GM12878 (cell line): ENCODE data around the gene CEBPE. TPM values are rescaled to one million over a fixed set of nuclear protein-coding genes. Genes with fewer than 3 reads are reported as not detected.

Experiments used
- ATAC-seq: fragments of 200-7000 bp; cut with Tn5 transposase; 3 replicates; pipeline ENCODE4 v1.9.1; 2020; ENCODE audit warnings: mild to moderate bottlenecking, moderate library complexity
- BruUV-seq: library from RNA; stranded (reverse); fragments of 400-500 nt; replicated peaks from 2 replicates; lab custom pipeline; 2021; lab: Mats Ljungman, UMichigan
- CTCF ChIA-PET: fragments of 300-600 bp; sonication (Branson Sonifier 250); formaldehyde crosslinking; extraction: SDS; loops from one replicate; lab custom pipeline; 2021; ENCODE audit warnings: inconsistent platforms; lab: Yijun Ruan, JAX
- POLR2A ChIA-PET: fragments of 350-600 bp; formaldehyde crosslinking; extraction: SDS; loops from one replicate; lab custom pipeline; 2021; ENCODE audit warnings: inconsistent platforms; lab: Charles Lee
- RAD21 ChIA-PET: fragments of 300-600 bp; sonication (Branson Sonifier 250); formaldehyde crosslinking; loops from one replicate; lab custom pipeline; 2023; ENCODE audit warnings: antibody characterized with exemption; ENCODE audit not compliant: unreplicated experiment; lab: Charles Lee
- SMC1A ChIA-PET: fragments of 300-600 bp; sonication (Branson Sonifier 250); formaldehyde crosslinking; loops from one replicate; lab custom pipeline; 2023; ENCODE audit not compliant: unreplicated experiment, uncharacterized antibody; lab: Charles Lee
- DNase-seq: peaks from one replicate; pipeline ENCODE4 v3.0.0-alpha.2; 2011; ENCODE audit warnings: low read depth, low spot score
- FAIRE-seq: peaks from 3 replicates; lab custom pipeline; 2011; peaks lifted over from hg19 to GRCh38; lab: Jason Lieb, UNC
- H2AFZ ChIP-seq: 2 replicates; pipeline ENCODE4 v1.6.0; 2011; ENCODE audit warnings: low read depth, low read length, control low read depth; ENCODE audit not compliant: control insufficient read depth
- H3K27ac ChIP-seq: 2 replicates; pipeline ENCODE4 v1.5.1; 2011; ENCODE audit warnings: control low read depth; ENCODE audit not compliant: control insufficient read depth, insufficient read depth
- H3K27me3 ChIP-seq, 2 experiments: replicated peaks in 1 of 2; 2 replicates each; pipeline versions ENCODE4 v1.6.0 to v1.6.1; 2011; ENCODE audit warnings: low read length in 1 of 2; ENCODE audit not compliant: control insufficient read depth in 2 of 2, insufficient read depth in 2 of 2
- H3K36me3 ChIP-seq, 2 experiments: 2 replicates each; pipeline ENCODE4 v1.5.1; 2011; ENCODE audit warnings: low read length in 1 of 2; ENCODE audit not compliant: control insufficient read depth in 2 of 2, insufficient read depth in 2 of 2
- H3K4me1 ChIP-seq: 2 replicates; pipeline ENCODE4 v1.6.1; 2011; ENCODE audit warnings: mild to moderate bottlenecking, low read length, moderate library complexity, mixed read lengths; ENCODE audit not compliant: control insufficient read depth, insufficient read depth
- H3K4me2 ChIP-seq: 2 replicates; pipeline ENCODE4 v1.6.0; 2011; ENCODE audit warnings: control low read depth; ENCODE audit not compliant: control insufficient read depth, insufficient read depth
- H3K4me3 ChIP-seq: fragments of 200-600 bp; sonication (generic); 2 replicates; pipeline ENCODE4 v1.5.1; 2016
- H3K79me2 ChIP-seq: 2 replicates; pipeline ENCODE4 v1.6.0; 2011; ENCODE audit warnings: low read length; ENCODE audit not compliant: control insufficient read depth, insufficient read depth
- H3K9ac ChIP-seq: 2 replicates; pipeline ENCODE4 v1.8.0; 2011; ENCODE audit warnings: low read length, control low read depth, mixed read lengths; ENCODE audit not compliant: control insufficient read depth, insufficient read depth
- H3K9me3 ChIP-seq: replicated peaks from 3 replicates; pipeline ENCODE4 v1.5.1; 2011; ENCODE audit warnings: mild to moderate bottlenecking, low read length; ENCODE audit not compliant: control insufficient read depth, insufficient read depth
- H4K20me1 ChIP-seq: 2 replicates; pipeline ENCODE4 v1.6.0; 2011; ENCODE audit not compliant: control insufficient read depth, insufficient read depth
- ASH2L ChIP-seq: fragments of 300-600, 200-600 bp; sonication (generic); IDR thresholded peaks from 2 replicates; pipeline ENCODE4 v1.6.1; 2017; ENCODE audit warnings: low read depth, mild to moderate bottlenecking, borderline replicate concordance
- ATF3 ChIP-seq: IDR thresholded peaks from 2 replicates; pipeline ENCODE4 v1.6.1; 2011; ENCODE audit warnings: low read depth, mild to moderate bottlenecking, low read length, moderate library complexity, borderline replicate concordance; ENCODE audit errors: extremely low read depth
- BHLHE40 ChIP-seq, 2 experiments: fragments of 450-650 bp in 1 of 2; IDR thresholded peaks; 2 replicates each; pipeline ENCODE4 v1.6.1; 2011 to 2017; ENCODE audit warnings: low read depth in 2 of 2, borderline replicate concordance in 1 of 2, improper control_type of control experiment in 1 of 2, low read length in 1 of 2, mild to moderate bottlenecking in 1 of 2
- CREB1 ChIP-seq: IDR thresholded peaks from 2 replicates; pipeline ENCODE4 v1.6.1; 2012; ENCODE audit warnings: low read depth, mild to moderate bottlenecking, inconsistent platforms
- DPF2 ChIP-seq: fragments of 450-650 bp; IDR thresholded peaks from 2 replicates; pipeline ENCODE4 v1.6.1; 2017; ENCODE audit warnings: mild to moderate bottlenecking
- FOS ChIP-seq: IDR thresholded peaks from 3 replicates; pipeline ENCODE4 v1.6.1; 2011; ENCODE audit warnings: borderline replicate concordance; ENCODE audit not compliant: insufficient read length; ENCODE audit errors: extremely low read depth
- FOXM1 ChIP-seq: IDR thresholded peaks from 2 replicates; pipeline ENCODE4 v1.6.1; 2012; ENCODE audit warnings: low read depth, mild to moderate bottlenecking, inconsistent platforms, low read length, moderate library complexity
- IRF4 ChIP-seq: IDR thresholded peaks from 2 replicates; pipeline ENCODE4 v1.6.1; 2011; ENCODE audit warnings: low read depth, low read length
- KDM1A ChIP-seq: fragments of 200-600 bp; sonication (generic); IDR thresholded peaks from 2 replicates; pipeline ENCODE4 v1.6.1; 2016; ENCODE audit warnings: borderline replicate concordance
- MXI1 ChIP-seq: fragments of 150-350 bp; IDR thresholded peaks from 2 replicates; pipeline ENCODE4 v1.6.1; 2011; ENCODE audit warnings: low read depth, mild to moderate bottlenecking, inconsistent platforms, low read length, improper control_type of control experiment
- NBN ChIP-seq: fragments of 450-650 bp; IDR thresholded peaks from 2 replicates; pipeline ENCODE4 v1.6.1; 2016
- NFXL1 ChIP-seq: fragments of 450-650 bp; IDR thresholded peaks from 2 replicates; pipeline ENCODE4 v1.6.1; 2017; ENCODE audit warnings: antibody characterized with exemption, mild to moderate bottlenecking, borderline replicate concordance
- NRF1 ChIP-seq: conservative IDR thresholded peaks from 2 replicates; pipeline ENCODE4 v1.6.1; 2011; ENCODE audit warnings: mild to moderate bottlenecking, low read depth, low read length, improper control_type of control experiment
- PML ChIP-seq: IDR thresholded peaks from 2 replicates; pipeline ENCODE4 v1.6.1; 2012; ENCODE audit warnings: low read length, inconsistent platforms
- SP1 ChIP-seq: IDR thresholded peaks from one replicate; pipeline ENCODE4 v1.6.1; 2011; ENCODE audit warnings: low read depth, low read length
- SRF ChIP-seq, 2 experiments: IDR thresholded peaks; 2 replicates each; pipeline ENCODE4 v1.6.1; 2011; ENCODE audit warnings: low read depth in 2 of 2, low read length in 2 of 2, mild to moderate bottlenecking in 1 of 2, moderate library complexity in 1 of 2
- ZBTB11 ChIP-seq: fragments of 450-650 bp; formaldehyde crosslinking; IDR thresholded peaks from 2 replicates; pipeline ENCODE4 v1.5.0; 2022; ENCODE audit warnings: mild to moderate bottlenecking, missing genetic modification characterization
- WGBS: methylation state at CpG from one replicate; pipeline ENCODE4 v1.1.6; 2016; ENCODE audit warnings: low lambda C conversion rate; ENCODE audit not compliant: insufficient replicate concordance, insufficient coverage; ENCODE audit errors: missing lambda C conversion rate; 5-methylcytosine and 5-hydroxymethylcytosine counted together
- in situ Hi-C: fragments of 300-500 bp; cut with MboI; formaldehyde crosslinking; loops from 9 replicates; pipeline ENCODE4 v1.14.3; 2018; ENCODE audit warnings: mixed read lengths
- intact Hi-C: fragments of 100-400 bp; cut with micrococcal nuclease; formaldehyde crosslinking; loops from one replicate; pipeline ENCODE4 v1.14.2; 2022; ENCODE audit not compliant: unreplicated experiment
- polyA plus RNA-seq, 11 experiments: library from polyadenylated mRNA; depleted of rRNA in 4 of 11; unstranded in 6 of 11; stranded (reverse) in 5 of 11; fragments of >200 nt; fragmentation: Nextera tagmentation in 4 of 11; fragmentation: Illumina TruSeq in 1 of 11; extraction: Ambion mirVana in 4 of 11; extraction: Trizol in 1 of 11; gene quantifications; 1 replicate in 1 of 11; 2 replicates in 10 of 11; pipeline versions ENCODE4 v1.2.1 to v1.2.3, GENCODE V29; 2011 to 2016; ENCODE audit warnings: inconsistent platforms in 2 of 11, missing spikeins in 2 of 11, low read depth in 1 of 11
- total RNA-seq, 4 experiments: library from RNA; depleted of rRNA in 3 of 4; stranded (reverse); fragments of >200 nt in 3 of 4; fragmentation: Illumina TruSeq in 1 of 4; extraction: Trizol in 1 of 4; gene quantifications; 2 replicates each; pipeline versions ENCODE4 v1.2.1 to v1.2.3, GENCODE V29; 2013 to 2021
- TF ChIP-seq, protein P1 (sequence below): fragments of 450-650 bp; IDR thresholded peaks from 2 replicates; pipeline ENCODE4 v1.6.1; 2017; ENCODE audit warnings: mild to moderate bottlenecking
- TF ChIP-seq, protein P2 (sequence below): fragments of 450-650 bp; IDR thresholded peaks from 2 replicates; pipeline ENCODE4 v1.6.1; 2016; ENCODE audit warnings: mild to moderate bottlenecking

The CEBPE gene
- total and polyA plus RNA-seq, 10 of the 15 experiments (the other 5 are each of a cell fraction or from before 2014, with no cell fraction given) = 0.09 to 0.45 (median 0.24) TPM; not detected in 7

GRCh38 chr14:23146980-23147379 lies 27.9 kb upstream of the CEBPE start:
- ChIA-PET CTCF (interaction anchor here (0.6 kb wide), 1 partner anchor 108 kb away, joined by 3 read pairs; no protein-coding TSS in a partner anchor), SMC1A (interaction anchor here (0.6 to 0.9 kb wide), 2 partner anchors 42 to 399 kb away, joined by 3 read pairs; no protein-coding TSS in a partner anchor), POLR2A (no interaction called here), RAD21 (no interaction called here)
- DNase-seq (no peak), FAIRE-seq (no peak), ATAC-seq (no peak)
- Histone ChIP-seq H3K4me1 (no peaks in the 10 kb centered on the region; the same call in 1 of the 2 replicates), H3K27me3 (peaks cover 2% of the 10 kb centered on the region in 2 experiments), H3K79me2 (no peaks in the 10 kb centered on the region), H2AFZ (no peak overlapping the region), H4K20me1 (no peaks in the 10 kb centered on the region; the same call in 1 of the 2 replicates), H3K4me3 (no peak overlapping the region), H3K36me3 (no peaks in the 10 kb centered on the region), H3K9me3 (no peaks in the 10 kb centered on the region), H3K4me2 (no peak overlapping the region), H3K9ac (no peak overlapping the region), H3K27ac (no peak overlapping the region)
- intact Hi-C loops = no loop called here
- in situ Hi-C loops = no loop called here
- 48% methylated on average over 4 of the region's 4 CpGs for WGBS
- TF ChIP-seq, protein P1, sequence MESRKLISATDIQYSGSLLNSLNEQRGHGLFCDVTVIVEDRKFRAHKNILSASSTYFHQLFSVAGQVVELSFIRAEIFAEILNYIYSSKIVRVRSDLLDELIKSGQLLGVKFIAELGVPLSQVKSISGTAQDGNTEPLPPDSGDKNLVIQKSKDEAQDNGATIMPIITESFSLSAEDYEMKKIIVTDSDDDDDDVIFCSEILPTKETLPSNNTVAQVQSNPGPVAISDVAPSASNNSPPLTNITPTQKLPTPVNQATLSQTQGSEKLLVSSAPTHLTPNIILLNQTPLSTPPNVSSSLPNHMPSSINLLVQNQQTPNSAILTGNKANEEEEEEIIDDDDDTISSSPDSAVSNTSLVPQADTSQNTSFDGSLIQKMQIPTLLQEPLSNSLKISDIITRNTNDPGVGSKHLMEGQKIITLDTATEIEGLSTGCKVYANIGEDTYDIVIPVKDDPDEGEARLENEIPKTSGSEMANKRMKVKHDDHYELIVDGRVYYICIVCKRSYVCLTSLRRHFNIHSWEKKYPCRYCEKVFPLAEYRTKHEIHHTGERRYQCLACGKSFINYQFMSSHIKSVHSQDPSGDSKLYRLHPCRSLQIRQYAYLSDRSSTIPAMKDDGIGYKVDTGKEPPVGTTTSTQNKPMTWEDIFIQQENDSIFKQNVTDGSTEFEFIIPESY = no peak
- TF ChIP-seq ATF3 = no peak
- no peak for TF ChIP-seq BHLHE40 (IDR thresholded peaks at IDR 0.05; ENCODE audit: borderline replicate concordance in 1 of 2, low read depth in 2 of 2, low read length in 1 of 2)
- TF ChIP-seq MXI1 = no peak
- no peak for TF ChIP-seq IRF4
- no peak for TF ChIP-seq NBN
- no peak for TF ChIP-seq SP1
- no peak for TF ChIP-seq ZBTB11 (CRISPR knock-in tag)
- no peak for TF ChIP-seq NFXL1
- no peak for TF ChIP-seq FOS
- no peak for TF ChIP-seq ASH2L
- no peak for TF ChIP-seq FOXM1
- TF ChIP-seq KDM1A = no peak
- TF ChIP-seq SRF (IDR thresholded peaks at IDR 0.05; ENCODE audit: low read depth in 2 of 2, low read length in 2 of 2) = no peak
- no peak for TF ChIP-seq PML
- TF ChIP-seq NRF1 = no peak
- TF ChIP-seq, protein P2, sequence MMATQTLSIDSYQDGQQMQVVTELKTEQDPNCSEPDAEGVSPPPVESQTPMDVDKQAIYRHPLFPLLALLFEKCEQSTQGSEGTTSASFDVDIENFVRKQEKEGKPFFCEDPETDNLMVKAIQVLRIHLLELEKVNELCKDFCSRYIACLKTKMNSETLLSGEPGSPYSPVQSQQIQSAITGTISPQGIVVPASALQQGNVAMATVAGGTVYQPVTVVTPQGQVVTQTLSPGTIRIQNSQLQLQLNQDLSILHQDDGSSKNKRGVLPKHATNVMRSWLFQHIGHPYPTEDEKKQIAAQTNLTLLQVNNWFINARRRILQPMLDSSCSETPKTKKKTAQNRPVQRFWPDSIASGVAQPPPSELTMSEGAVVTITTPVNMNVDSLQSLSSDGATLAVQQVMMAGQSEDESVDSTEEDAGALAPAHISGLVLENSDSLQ = no peak
- TF ChIP-seq CREB1 = no peak
- no peak for TF ChIP-seq DPF2
- no TSS peak for BruUV-seq
